Right lobe of liver (tissue), 4 donors: ENCODE results near the gene WDR35.
"Not testable (repeated sequence)": the region's sequence is repeated elsewhere in the genome, so short reads cannot be mapped to it uniquely, and the experiment has no call there.

Experiments used
- CTCF ChIP-seq, 4 donors: fragments of 200-600 bp in 3 of 4; fragments of 450-650 bp in 1 of 4; IDR thresholded peaks; one replicate each; pipeline versions ENCODE4 v1.5.1 to v1.8.0; 2016 to 2022; ENCODE audit warnings: antibody characterized with exemption in 4 of 4, mild to moderate bottlenecking in 2 of 4
- POLR2A ChIP-seq: fragments of 450-650 bp; IDR thresholded peaks from one replicate; pipeline ENCODE4 v1.6.1; 2017; ENCODE audit warnings: antibody characterized with exemption, mild to moderate bottlenecking
- donor health status: DM: no; HTN: no; CAD: no.
- donor health status: DM: no; HTN: no; CAD: no.
- donor health status: DM: no; HTN: yes; CAD: no.

- not testable (repeated sequence) for TF ChIP-seq CTCF (IDR thresholded peaks at IDR 0.05); POLR2A
Observed at GRCh38 chr2:19880191-19880590, 109.7 kb downstream of the WDR35 start.
